Measurements from ENCODE around the gene TEKT4.

- TF ChIP-seq CTCF (optimal IDR thresholded peaks at IDR 0.05 in 1 of 3, IDR thresholded peaks at IDR 0.05 in 1 of 3, conservative IDR thresholded peaks at IDR 0.05 in 1 of 3; ENCODE audit: extremely low read depth in 1 of 3, insufficient read depth in 2 of 3, low read length in 3 of 3): no peak
- TF ChIP-seq EZH2 (IDR thresholded peaks at IDR 0.05; ENCODE audit: low read length): no peak
These were observed 8.2 kb downstream of the TEKT4 start for GRCh38 chr2:94879314-94879981.
